Testis (tissue), 3 donors: Measurements from ENCODE around the gene NHSL1. TPM values are rescaled to one million over a fixed set of nuclear protein-coding genes. Genes with fewer than 3 reads are reported as not detected.

Experiments
- DNase-seq: peaks from one replicate; pipeline ENCODE4 v3.0.0-alpha.2; 2019
- H3K27ac ChIP-seq, 2 donors: fragments of 200-600 bp; sonication (generic); one replicate each; pipeline ENCODE4 v1.5.1; 2019
- H3K27me3 ChIP-seq: fragments of 200-600 bp; sonication (generic); one replicate; pipeline ENCODE4 v1.5.1; 2019
- H3K36me3 ChIP-seq: fragments of 200-600 bp; sonication (generic); one replicate; pipeline ENCODE4 v1.5.1; 2017; ENCODE audit warnings: low read depth; ENCODE audit errors: missing control alignments
- H3K4me1 ChIP-seq: fragments of 200-600 bp; sonication (generic); one replicate; pipeline ENCODE4 v1.5.1; 2019
- H3K4me3 ChIP-seq, 2 donors: fragments of 200-600 bp; sonication (generic); one replicate each; pipeline ENCODE4 v1.5.1; 2017 to 2019
- H3K9me3 ChIP-seq: fragments of 200-600 bp; sonication (generic); one replicate; pipeline ENCODE4 v1.5.1; 2017
- CTCF ChIP-seq, 3 experiments: fragments of 450-650 bp in 2 of 3; fragments of 200-600 bp in 1 of 3; sonication (generic) in 1 of 3; IDR thresholded peaks; one replicate each; pipeline ENCODE4 v1.5.1; 2016 to 2019; ENCODE audit warnings: antibody characterized with exemption in 3 of 3, mild to moderate bottlenecking in 2 of 3, moderate library complexity in 1 of 3
- POLR2A ChIP-seq: fragments of 450-650 bp; IDR thresholded peaks from one replicate; pipeline ENCODE4 v1.6.1; 2017; ENCODE audit warnings: antibody characterized with exemption, mild to moderate bottlenecking, moderate library complexity
- WGBS, 2 donors: methylation state at CpG; one replicate each; pipeline ENCODE4 v1.1.5; 2018; 5-methylcytosine and 5-hydroxymethylcytosine counted together
- intact Hi-C: fragments of 100-400 bp; cut with DNase I; formaldehyde crosslinking; loops from one replicate; pipeline ENCODE4 v1.15.1; 2023; ENCODE audit warnings: low total_unique reads
- polyA plus RNA-seq: library from polyadenylated mRNA; stranded (reverse); fragments of 350-450 nt; fragmentation: Illumina TruSeq; extraction: RNeasy Lipid Tissue Mini Kit (QIAGEN cat#74804); gene quantifications from one replicate; pipeline ENCODE4 v1.2.3, GENCODE V29; 2014; ENCODE audit warnings: low read depth, low replicate concordance; ENCODE audit not compliant: insufficient read depth
- total RNA-seq, 2 donors: library from RNA; depleted of rRNA; stranded (reverse); fragments of >200 nt; gene quantifications; one replicate each; pipeline ENCODE4 v1.2.3, GENCODE V29; 2016

NHSL1 gene
- total and polyA plus RNA-seq, 3 donors from 2014 or later = 2.5 to 2.7 (median 2.6) TPM

- no peaks in the 10 kb centered on the region for H3K9me3 ChIP-seq
- H3K27me3 ChIP-seq = no peaks in the 10 kb centered on the region
- H3K4me3 ChIP-seq = peak overlapping the region; percentile 79 to 82
- TF ChIP-seq POLR2A (no peak), CTCF (IDR thresholded peaks at IDR 0.05) (no peak)
- intact Hi-C loops = no loop called here
- 4 to 6% methylated on average over 33 to 35 of the region's 35 CpGs for WGBS, 2 donors
- H3K4me1 ChIP-seq = no peaks in the 10 kb centered on the region
- peak; percentile 33 for DNase-seq
- no peaks in the 10 kb centered on the region for H3K36me3 ChIP-seq
- peak overlapping the region; percentile 75 to 89 for H3K27ac ChIP-seq
These were observed 94.5 kb downstream of the NHSL1 start for GRCh38 chr6:138404666-138405337.

GRCh38 chr6:138403801-138404665, 95.3 kb downstream of the NHSL1 start, which contains the start of gene HEBP2:
HEBP2 (plus strand) TSS chr6:138404223; CDS start chr6:138404496, 273 bp downstream.
- no peaks in the 10 kb centered on the region for H3K36me3 ChIP-seq
- 1 to 4% methylated on average over 9 to 63 of the region's 92 CpGs for WGBS, 2 donors
- H3K27ac ChIP-seq = peak within 1 kb of the TSS; percentile 75 to 89
- TF ChIP-seq POLR2A (no peak), CTCF (IDR thresholded peaks at IDR 0.05) (peak; percentile 47 to 74 (median 59))
- H3K4me3 ChIP-seq = peak within 1 kb of the TSS; percentile 79 to 82
- no peaks in the 10 kb centered on the region for H3K4me1 ChIP-seq
- no peaks in the 10 kb centered on the region for H3K27me3 ChIP-seq
- DNase-seq = peak; percentile 95
- H3K9me3 ChIP-seq = no peaks in the 10 kb centered on the region
- intact Hi-C loops = no loop called here

GRCh38 chr6:138403324-138403800, 95.9 kb downstream of the NHSL1 start:
- peak overlapping the region; percentile 75 to 89 for H3K27ac ChIP-seq
- H3K9me3 ChIP-seq = no peaks in the 10 kb centered on the region
- no peaks in the 10 kb centered on the region for H3K36me3 ChIP-seq
- no peak for TF ChIP-seq POLR2A
- no peak for TF ChIP-seq CTCF (IDR thresholded peaks at IDR 0.05)
- peak; percentile 48 for DNase-seq
- WGBS, 2 donors = 0 to 1% methylated on average over 8 to 30 of the region's 30 CpGs
- no peaks in the 10 kb centered on the region for H3K27me3 ChIP-seq
- peak overlapping the region; percentile 79 to 82 for H3K4me3 ChIP-seq
- H3K4me1 ChIP-seq = no peaks in the 10 kb centered on the region
- intact Hi-C loops = no loop called here

- Histone ChIP-seq H3K27me3 (no peaks in the 10 kb centered on the region), H3K4me3 (peak overlapping the region; percentile 79 to 82), H3K27ac (peak overlapping the region in 1 of 2 donors; percentile 75), H3K4me1 (no peaks in the 10 kb centered on the region), H3K36me3 (no peaks in the 10 kb centered on the region), H3K9me3 (no peaks in the 10 kb centered on the region)
- DNase-seq = no peak
- intact Hi-C loops = no loop called here
- 57 to 68% methylated on average over 8 of the region's 8 CpGs for WGBS, 2 donors
- TF ChIP-seq POLR2A = no peak
- TF ChIP-seq CTCF (IDR thresholded peaks at IDR 0.05) = no peak
These were observed 96.5 kb downstream of the NHSL1 start for GRCh38 chr6:138402838-138403187.
